HG02571 (cell line): ENCODE data around the gene ANKRD33B.
"Not testable (repeated sequence)": the region's sequence is repeated elsewhere in the genome, so short reads cannot be mapped to it uniquely, and the experiment has no call there.

Source experiments
- ATAC-seq: cut with Tn5 transposase; IDR thresholded peaks from one replicate; pipeline ENCODE4 v1.9.1; 2021; ENCODE audit warnings: mild to moderate bottlenecking, moderate library complexity; ENCODE audit not compliant: unreplicated experiment

ANKRD33B gene

DNA sequence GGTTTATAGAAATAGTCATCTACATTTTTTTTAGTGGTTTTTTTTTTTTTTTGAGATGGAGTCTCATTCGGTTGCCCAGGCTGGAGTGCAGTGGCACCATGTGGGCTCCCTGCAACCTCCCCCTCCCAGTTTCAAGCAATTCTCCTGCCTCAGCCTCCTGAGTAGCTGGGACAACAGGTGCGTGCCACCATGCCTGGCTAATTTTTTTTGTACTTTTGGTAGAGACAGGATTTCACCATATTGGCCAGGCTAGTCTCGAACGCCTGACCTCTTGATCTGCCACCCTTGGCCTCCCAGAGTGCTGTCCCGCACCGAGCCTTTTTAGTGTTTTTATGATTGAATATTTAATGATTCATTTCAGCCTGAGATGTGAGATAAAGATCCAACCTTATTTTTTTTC lies 27.3 kb downstream of the ANKRD33B start:
- no peak for ATAC-seq

DNA sequence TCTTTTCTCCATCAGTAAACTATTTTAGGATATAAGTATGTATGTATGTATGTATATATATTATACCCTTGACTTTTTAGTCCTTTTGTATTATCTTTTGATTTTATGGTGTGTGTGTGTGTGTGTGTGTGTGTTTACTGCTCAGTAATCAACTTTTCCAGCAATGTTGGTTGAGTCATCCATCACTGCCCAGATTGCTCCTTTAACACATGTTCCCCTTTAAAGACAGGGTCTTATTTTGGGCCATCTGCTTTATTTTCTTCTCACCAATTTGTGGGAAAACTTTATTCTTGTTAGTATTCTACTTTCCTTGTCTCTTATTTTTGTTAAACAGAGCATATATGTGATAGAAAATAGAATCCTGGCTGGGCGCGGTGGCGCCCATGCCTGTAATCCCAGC lies 28.1 kb downstream of the ANKRD33B start:
- ATAC-seq = no peak

- peak; percentile 38 for ATAC-seq
Measured at GRCh38 chr5:10592601-10593000, 28.7 kb downstream of the ANKRD33B start.

GRCh38 chr5:10593531-10594181 lies 29.8 kb downstream of the ANKRD33B start:
- ATAC-seq = no peak

DNA sequence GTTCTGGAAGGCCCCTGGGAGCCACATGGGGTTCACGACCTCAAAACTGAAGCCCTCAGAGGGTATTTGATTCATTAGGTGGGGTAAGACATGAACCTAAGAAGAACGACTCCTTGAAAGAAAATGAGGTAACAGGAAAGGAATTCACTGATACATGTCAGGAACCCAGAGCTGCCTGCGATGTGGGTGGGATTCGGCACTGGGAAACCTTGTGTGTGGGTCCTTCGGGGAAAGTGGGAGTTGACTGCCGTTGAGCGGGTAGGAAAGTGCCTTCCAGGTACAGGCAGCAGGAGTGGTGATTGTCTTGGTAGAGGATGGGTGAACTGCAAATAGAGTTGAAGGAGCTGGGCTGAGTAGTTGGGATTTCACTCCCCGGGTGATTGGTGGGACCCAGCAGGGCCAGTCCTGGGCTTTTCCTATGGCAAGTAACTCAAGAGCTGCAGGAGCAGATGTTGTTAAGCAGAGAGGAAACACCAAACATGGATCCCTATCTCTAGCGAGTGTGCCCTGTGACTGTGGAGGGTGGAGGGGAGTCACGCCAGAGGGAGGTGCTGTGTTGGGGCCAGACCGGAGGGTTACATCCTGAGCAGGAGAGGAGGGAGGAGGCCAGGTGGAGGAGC lies 30.8 kb downstream of the ANKRD33B start:
- no peak for ATAC-seq

GRCh38 chr5:10595293-10595671 lies 31.4 kb downstream of the ANKRD33B start:
- no peak for ATAC-seq

GRCh38 chr5:10595672-10596309 lies 31.9 kb downstream of the ANKRD33B start:
- ATAC-seq = peak; percentile 42

DNA sequence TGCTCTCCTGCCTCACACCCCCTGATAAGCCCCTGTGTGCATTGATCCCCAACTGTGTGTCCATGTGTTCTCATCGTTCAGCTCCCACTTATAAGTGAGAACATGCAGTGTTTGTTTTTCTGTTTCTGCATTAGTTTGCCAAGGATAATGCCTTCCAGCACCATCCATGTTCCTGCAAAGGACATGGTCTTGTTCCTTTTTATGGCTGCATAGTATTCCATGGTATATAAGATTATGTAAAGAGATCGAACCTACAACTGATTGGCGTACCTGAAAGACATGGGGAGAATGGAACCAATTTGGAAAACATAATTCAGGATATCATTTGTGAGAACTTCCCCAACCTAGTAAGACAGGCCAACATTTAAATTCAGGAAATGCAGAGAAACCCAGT lies 32.4 kb downstream of the ANKRD33B start:
- no peak for ATAC-seq

GRCh38 chr5:10596886-10597451 lies 33.1 kb downstream of the ANKRD33B start:
- ATAC-seq = no peak

DNA sequence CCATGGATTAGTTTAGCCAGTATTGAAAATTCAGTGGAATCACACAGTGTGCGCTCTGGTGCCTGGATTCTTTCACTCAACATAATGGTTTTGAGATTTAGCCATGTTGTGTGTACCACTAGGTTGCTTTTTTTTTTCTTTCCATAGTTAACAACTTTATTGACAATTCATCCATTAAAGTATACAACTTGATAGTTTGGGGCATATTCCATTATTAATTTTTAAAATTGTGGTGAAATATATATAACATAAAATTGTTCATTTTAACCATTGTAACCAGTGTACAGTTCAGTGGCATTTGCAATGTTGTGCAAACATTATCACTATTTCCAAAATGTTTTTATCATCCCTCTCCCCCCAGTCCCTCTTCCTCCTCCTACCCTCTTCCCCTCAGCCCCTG lies 35.2 kb downstream of the ANKRD33B start:
- no peak for ATAC-seq

DNA sequence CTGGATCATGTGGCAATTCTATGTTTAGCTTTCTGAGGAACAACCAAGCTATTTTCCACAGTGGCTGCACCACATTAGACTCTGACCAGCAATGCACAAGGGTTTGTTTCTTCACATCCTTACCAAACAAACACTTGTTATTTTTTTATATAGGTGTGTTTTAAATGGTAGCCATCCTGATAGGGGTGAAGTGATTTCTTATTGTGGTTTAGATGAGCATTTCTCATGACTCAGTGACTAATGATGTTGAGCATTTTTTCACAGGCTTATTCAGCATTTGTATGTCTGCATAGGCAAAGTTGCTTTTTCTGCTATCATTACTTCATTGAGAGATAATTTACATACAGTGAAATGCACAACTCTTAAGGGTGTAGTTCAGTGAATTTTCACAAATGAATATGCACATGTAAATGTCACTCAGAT lies 36.0 kb downstream of the ANKRD33B start:
- no peak for ATAC-seq

- peak; percentile 75 for ATAC-seq
Measured at GRCh38 chr5:10600626-10601245, 36.9 kb downstream of the ANKRD33B start.

DNA sequence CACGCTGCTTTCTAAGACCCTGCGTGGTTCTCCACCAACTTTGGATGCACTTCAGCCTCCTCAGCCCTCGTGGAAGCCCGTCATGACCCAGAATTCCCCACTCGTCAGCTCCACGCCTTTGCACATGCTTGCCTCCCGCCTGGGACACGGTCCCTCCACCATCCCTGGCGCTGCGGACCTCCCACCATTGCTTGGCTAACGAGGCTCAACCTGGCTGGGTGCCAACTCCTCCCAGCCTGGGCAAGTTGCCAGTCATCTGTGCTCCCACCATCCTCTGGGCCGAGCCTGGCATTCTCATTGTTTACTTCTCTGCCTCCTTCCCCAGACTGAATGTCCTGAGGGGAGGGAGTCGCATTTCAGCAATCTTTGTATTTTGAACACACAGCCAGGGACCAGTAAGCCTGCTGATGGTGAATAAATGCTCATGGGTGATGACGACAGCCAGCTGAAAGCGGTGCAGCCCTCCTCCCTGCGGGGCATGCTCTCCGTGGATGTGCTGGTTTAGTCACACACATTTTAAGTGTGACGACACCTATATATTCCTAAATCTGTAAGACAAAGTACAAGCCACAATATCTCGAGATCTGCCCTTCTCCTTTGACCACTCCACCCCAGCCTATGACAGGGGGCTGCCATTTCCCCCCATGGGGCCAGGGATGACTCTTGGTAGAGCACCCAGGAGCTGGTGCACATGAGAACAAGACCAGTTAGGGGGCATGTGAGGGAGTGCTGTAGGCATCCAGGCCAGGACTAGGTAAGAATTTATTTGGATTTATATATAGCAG lies 37.6 kb downstream of the ANKRD33B start:
- peak; percentile 42 for ATAC-seq

DNA sequence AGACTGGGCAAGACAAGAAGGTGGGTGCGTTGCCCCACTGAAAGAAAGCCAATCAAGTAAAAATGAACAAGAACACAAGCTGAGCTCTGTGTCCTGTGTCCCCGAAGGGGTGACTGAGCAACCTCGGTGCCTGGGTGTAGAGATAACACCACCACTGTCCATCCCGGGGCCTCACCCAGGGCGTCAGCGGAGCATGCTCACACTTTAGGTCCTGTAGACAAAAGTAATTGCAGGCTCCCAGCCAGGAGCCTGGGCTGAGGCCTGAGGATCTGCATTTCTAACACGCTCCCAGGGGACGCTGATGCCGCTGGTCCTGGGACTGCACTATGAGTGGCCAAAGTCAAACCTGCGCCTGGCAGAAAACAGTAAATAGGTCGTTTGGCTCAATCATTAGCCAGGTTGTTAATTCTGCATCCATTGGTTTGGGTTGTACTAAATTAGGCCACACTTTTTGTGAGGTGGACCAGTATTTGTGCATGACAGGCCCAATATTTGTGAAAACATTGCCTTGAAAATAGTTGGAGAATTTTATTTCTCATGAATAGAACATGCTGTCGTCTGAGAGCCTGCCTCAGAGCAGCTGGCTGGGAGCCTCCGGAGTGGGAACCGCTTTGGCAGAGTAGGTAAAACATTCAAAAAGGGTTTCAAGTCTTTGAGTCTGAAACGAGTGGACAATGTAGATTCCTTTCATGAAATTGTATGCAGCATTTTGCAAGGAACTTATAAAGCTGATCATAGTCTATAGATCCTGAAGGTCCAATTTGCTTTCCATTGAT lies 38.3 kb downstream of the ANKRD33B start:
- ATAC-seq = no peak

- ATAC-seq = no peak
Measured at GRCh38 chr5:10604975-10605374, 41.1 kb downstream of the ANKRD33B start.

GRCh38 chr5:10606632-10607022 lies 42.8 kb downstream of the ANKRD33B start:
- not testable (repeated sequence) for ATAC-seq

DNA sequence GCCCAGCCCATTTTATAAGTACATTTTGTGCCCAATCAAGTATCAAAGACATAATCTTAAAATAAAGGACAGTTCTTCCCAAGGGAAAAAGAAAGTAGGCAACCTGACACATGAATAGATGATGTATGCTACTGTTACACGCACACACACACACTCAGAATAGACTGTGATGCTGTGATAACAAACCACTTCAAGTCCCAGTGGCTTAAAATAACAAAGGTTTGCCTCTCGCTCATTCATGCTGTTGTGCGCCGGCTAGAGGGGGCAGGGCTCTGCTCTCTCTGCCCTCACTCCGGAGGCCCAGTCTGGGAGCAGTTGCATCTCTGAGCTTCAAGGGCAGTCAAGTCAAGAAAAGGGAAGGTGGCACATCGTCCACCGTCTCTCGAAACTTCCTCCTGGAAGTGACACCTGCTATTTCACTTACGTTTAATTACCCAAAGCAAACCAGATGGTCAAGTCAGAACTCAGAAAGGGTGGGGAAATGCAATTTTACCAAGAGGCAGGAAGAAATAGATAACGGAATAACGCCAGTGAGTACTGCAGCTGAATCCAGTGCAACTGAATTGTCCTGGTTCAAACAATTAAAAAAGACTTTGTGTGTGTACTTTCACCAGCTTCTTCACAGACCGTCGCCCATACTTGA lies 43.3 kb downstream of the ANKRD33B start:
- peak; percentile 93 for ATAC-seq

DNA sequence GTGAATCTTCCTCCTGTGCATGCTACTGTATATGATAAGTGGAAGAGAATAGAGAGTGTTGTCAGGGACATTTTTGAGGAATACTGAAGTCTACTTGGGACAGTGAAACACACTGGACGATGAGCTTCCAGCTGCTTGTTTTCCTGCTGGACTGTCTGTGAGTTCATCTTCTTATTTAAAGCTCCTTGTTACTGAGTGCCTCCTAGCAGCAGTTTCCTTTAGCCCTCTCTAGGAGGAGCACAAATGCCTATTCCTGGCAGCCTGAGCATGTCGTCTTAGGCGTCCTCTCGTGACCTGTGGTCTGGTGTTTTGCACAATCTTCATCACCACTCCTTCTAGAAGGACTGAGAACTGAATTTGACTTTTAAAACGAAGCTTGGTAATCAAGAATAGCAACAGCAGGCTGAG lies 43.8 kb downstream of the ANKRD33B start:
- peak; percentile 57 for ATAC-seq

DNA sequence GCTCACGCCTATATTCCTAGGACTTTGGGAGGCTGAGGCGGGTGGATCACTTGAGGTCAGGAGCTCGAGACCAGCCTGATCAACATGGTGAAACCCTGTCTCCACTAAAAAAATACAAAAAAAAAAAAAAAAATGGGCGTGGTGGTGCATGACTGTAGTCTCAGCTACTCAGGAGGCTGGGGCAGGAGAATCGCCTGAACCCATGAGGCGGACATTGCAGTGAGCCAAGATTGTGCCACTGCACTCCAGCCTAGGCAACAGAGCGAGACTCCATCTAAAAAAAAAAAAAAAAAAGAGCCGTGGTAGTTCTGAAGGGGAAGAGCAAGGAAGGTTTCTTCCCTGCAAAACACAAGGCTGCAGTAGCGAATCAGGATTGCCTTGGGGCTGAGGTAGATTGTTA lies 44.2 kb downstream of the ANKRD33B start:
- not testable (repeated sequence) for ATAC-seq

- no peak for ATAC-seq
Measured at GRCh38 chr5:10610058-10610457, 46.2 kb downstream of the ANKRD33B start.
